Activated CD8-positive, alpha-beta memory T cell treated with anti-CD3 and anti-CD28 coated beads, Interleukin-2, amount 50 U/mL, for 1 hour (primary cell): ENCODE data around the gene GOLPH3.
"Not testable (repeated sequence)": the region's sequence is repeated elsewhere in the genome, so short reads cannot be mapped to it uniquely, and the experiment has no call there.

Experiments
- DNase-seq: peaks from one replicate; pipeline ENCODE4 v3.0.0-alpha.2; 2020; ENCODE audit errors: extremely low read depth

Gene GOLPH3

GRCh38 chr5:32135086-32135485 lies 39.0 kb downstream of the GOLPH3 start:
- no peak for DNase-seq

DNA sequence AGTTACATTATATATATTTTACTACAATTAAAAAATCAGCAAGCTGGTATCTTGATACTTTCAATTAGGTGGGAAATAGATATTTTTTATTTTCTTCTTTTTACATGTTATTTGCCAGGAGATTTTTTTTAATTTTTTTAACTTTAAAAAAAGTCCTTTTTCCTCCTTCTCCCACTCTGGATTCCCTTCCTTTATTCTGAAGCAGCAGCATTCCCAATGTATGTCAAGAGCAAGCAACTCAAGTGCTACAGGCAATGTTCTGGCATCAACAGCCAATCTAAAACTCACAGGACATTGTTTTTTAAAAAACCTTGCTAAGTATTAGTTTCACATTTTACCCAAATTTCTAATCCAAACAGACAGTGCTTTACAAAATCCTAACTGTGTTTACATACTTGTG lies 41.4 kb downstream of the GOLPH3 start:
- no peak for DNase-seq

DNA sequence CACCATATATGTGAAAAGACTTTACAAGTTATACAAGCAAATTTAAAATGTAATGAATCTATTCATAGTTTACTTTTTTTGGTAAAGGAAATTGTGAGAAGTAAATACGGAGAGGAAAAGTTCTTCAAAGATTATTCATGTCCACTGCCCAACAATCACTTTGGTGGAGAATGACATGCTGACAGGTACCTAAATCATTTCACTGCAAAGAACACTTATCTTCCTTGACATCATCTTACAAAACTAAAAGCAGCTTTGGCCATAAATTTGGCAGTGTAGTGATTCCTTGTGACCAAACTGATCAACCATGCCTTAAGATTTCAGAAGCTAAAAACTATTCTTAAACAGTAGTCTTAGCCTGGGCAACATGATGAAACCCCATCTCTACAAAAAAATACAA lies 42.5 kb downstream of the GOLPH3 start:
- DNase-seq = no peak

- DNase-seq = no peak
These were observed 43.3 kb downstream of the GOLPH3 start for GRCh38 chr5:32130865-32131264.

GRCh38 chr5:32129074-32129598 lies 45.0 kb downstream of the GOLPH3 start:
- no peak for DNase-seq

- no peak for DNase-seq
These were observed 46.4 kb downstream of the GOLPH3 start for GRCh38 chr5:32127711-32128110.

GRCh38 chr5:32126691-32127090 lies 47.4 kb downstream of the GOLPH3 start:
- DNase-seq = no peak

GRCh38 chr5:32123889-32124676 lies 50.0 kb downstream of the GOLPH3 start:
- DNase-seq = no peak

- no peak for DNase-seq
These were observed 50.9 kb downstream of the GOLPH3 start for GRCh38 chr5:32123058-32123805.

- DNase-seq = not testable (repeated sequence)
These were observed 55.2 kb downstream of the GOLPH3 start for GRCh38 chr5:32118922-32119321.

- DNase-seq = no peak
These were observed 57.4 kb downstream of the GOLPH3 start for GRCh38 chr5:32116574-32117313.

DNA sequence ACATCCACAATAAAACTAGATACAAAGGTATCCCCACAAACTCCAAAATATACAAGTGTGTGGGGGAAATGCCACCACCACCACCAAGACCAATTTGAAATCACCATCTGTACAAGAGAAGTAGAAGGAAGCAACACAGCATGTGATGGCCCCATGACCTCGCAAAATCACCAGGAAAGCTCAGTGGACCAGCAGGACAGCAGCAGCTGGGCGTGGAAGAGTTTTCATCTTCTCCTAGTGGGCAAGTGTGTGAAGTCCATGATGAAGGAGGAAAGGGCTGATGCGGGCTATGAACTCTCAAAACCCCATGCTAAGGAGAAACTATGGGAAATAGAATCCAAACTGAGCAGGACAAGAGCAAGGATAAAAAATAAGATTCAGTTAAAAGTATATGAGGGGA lies 58.1 kb downstream of the GOLPH3 start:
- DNase-seq = no peak

DNA sequence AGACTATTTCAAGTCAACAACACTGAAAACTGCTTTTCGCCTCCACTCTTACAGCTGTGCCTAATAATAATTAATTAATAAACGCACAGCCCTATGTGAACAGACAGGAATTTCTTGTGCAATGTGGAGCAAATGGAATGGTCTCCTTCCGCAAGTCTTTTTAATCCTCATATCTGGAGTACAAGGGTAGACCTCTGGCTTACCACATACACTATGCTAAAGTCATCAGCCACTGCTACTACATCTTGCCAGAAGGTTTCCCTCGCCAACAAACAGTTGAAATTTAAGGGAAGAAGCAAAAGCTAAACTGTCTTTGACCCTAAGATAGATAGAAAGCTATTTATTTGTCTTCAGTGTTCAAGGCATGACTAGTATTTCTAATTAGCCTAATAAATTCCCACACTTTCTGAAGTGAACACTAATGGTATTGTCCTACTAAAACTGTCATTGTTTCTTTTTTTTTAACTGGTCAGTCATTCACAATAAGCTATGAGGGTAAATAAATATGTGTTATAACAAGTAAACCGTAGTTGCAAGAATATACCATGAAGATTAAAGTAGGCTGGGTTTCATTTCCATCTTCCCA lies 63.9 kb downstream of the GOLPH3 start:
- no peak for DNase-seq

GRCh38 chr5:32109236-32109635 lies 64.9 kb downstream of the GOLPH3 start:
- DNase-seq = no peak

- DNase-seq = no peak
These were observed 66.0 kb downstream of the GOLPH3 start for GRCh38 chr5:32108167-32108566.

GRCh38 chr5:32107291-32107690 lies 66.8 kb downstream of the GOLPH3 start:
- no peak for DNase-seq

GRCh38 chr5:32103521-32103920 lies 70.6 kb downstream of the GOLPH3 start:
- no peak for DNase-seq

DNA sequence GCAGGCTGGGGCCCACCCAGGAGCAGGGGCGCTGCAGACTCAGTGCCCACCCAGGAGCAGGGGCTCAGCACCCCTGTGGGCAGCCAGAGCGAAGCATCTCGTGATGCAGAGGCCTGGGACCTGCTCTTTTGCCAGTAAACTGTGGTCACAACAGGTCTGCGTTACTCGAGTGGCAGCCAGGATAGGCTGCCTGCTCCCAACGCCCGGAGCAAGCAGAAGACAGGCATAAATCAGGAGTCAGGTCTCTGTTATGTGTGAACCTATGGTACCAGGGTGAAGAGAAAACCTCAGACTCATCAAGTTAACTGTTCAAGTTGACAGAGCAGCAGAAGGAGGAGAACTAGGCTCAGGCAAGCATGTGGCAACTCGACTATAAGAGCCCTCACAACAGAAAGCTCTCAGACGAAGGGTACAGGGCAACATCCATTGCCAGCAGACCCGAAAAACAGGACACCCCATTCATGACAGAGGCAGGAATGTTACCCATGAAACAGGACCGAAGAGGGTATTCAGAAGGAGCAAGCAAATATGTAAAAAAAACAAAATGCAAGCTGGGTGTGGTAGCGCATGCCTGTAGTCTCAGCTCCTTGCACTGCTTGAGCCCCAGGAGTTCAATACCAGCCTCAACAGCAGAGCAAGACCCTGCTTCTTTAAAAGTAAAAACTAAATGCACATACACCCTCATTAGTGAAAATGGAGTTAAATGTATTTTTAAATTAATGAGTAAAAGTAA lies 71.7 kb downstream of the GOLPH3 start:
- DNase-seq = no peak

GRCh38 chr5:32100691-32101302 lies 73.3 kb downstream of the GOLPH3 start:
- DNase-seq = no peak

DNA sequence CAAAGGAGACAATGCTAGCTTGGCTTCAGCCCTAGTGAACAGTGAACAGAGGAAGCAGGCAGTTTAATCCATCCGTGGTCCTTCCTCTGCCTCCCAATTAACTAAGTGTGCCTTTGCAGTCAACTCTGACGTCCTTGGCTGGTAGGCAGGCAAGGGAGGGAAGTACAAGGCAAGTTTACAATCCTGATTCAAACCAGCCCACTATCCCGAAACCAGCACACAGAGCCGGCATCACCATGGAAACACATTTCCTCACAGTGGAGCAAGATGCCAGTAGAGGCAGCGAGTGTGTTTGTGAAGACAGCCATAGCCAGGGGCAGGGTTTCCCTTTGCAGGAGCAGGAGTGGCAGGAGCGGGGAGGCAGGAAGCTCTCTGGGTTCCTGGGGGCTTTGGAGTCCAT lies 73.9 kb downstream of the GOLPH3 start:
- DNase-seq = no peak
